SK-N-DZ (cell line): ENCODE results near the gene PLAAT5.
A peak's percentile ranks its signal among the peaks of the same experiment; 100 is the strongest.

Experiments used
- DNase-seq: peaks from one replicate; pipeline ENCODE4 v3.0.0-alpha.2; 2015; ENCODE audit warnings: low spot score

The PLAAT5 gene

DNA sequence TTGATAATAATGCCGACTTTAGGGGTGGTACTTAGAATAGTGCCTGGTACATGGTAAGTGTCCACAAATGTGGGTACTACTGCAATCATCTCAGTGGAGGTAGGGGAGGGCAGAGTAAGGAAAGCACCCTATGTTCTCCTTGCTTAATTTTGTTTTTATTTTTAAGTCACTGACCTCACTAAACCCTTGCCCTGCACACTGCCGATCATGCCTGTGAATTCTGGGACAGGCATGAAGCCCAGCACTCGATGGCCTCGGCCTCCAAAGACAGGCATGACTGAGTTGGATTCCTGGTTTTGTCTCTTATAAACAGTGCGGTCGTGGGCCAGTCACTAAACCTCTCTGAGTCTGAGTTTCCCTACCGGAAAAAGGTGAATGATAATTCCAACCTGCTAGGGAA is 21.8 kb upstream of the PLAAT5 start:
- DNase-seq = no peak

DNA sequence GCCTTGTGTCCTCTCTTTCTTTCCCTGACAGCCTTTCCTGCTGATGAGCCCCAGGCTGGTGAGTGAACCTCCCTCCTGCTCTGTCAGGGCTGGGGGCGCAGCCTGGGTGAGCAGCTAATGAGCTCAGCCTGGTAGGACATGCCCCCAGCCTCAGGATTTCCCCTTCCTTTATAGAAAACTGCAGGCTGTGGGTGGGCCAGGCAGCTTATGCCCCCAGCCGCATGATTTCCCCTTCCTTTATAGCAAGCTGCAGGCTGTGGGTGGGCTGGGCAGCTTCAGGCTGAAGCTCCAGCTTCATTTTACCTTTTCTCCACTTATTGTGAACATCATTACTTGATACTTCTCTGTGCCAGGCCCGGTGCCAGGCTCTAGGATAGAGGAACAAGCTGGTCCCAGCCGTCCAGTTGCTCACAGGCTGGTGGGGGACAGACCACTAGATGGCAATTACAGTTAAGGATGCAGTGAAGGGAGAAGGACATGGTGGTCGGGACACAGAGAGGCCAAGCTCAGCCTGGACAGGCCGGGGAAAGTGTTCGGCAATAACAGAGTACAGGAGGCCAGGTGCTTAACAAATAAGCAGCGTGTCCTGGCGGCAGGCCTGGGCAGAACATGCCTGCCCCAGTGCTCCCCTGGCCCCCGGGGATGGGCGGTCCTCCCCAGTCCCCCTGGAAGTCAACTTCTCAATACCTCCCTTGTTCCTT is 20.2 kb upstream of the PLAAT5 start:
- DNase-seq = no peak

DNA sequence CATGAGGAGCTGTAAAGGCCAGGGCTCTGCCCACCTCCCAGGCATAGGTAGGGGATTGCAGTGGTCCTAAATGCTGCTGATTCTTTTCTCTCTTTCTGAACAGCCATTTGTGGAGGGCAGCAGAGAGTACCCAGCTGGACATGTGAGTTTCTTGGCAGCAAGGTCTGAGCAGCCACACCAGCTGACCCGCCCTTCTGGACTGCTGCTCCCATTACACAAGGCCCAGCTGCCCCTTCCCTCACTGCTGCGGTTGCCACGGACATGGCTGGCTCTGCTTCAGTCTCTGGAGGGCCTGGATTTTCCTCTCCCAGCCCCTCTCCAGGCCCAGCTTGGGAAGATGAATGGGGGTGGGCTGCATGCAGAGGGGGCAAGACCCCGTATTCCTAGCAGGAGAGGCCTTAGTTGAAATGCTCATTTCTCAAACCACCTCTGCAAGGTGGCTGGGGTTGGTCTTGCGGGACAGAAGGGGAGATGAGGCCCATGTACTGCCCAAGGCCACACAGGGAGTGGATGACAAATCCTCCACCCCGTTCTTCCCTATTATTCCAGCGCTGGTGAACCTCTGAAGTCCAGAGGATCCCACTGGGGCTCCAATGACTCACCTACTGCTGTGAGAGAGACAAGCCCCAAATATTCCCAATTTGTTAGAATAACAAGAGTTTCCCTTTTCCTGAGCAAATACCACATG is 19.5 kb upstream of the PLAAT5 start:
- DNase-seq = no peak

DNA sequence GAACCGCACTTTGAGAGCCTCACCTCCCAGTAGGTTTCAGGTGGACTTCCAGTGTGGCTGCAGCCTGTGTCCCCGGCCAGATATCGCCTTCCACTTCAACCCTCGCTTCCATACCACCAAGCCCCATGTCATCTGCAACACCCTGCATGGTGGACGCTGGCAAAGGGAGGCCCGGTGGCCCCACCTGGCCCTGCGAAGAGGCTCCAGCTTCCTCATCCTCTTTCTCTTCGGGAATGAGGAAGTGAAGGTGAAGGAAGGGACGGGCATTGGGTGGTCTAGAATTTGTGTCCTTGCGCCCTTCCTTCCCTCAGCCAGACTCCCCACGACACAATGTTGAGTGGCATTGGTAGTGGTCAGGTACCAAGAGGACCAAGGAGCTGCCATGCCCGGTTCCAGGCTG is 17.8 kb upstream of the PLAAT5 start:
- DNase-seq = no peak

GRCh38 chr11:63508009-63508408 is 17.0 kb upstream of the PLAAT5 start:
- DNase-seq = peak; percentile 7

- DNase-seq = no peak
These were observed 16.5 kb upstream of the PLAAT5 start for GRCh38 chr11:63507511-63507910.

DNA sequence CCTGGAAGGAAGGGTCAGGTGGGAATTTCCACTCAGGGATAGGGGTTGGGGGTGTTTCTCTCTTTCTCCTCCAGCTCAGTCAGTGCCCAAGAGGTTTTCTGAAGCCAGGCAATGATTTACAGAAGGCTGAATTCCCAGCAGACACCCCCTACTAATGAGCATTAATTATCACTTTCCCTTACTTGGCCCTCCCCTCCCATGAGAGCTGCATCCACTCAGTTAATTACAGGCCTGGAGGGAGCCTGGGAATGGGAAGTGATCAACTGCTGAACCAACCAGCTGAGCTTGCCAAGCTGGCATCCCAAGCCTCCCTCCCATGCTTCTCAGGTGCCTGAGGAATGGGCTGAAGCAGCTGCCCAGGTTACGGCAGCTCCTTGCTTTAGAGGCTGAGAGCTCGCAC is 15.9 kb upstream of the PLAAT5 start:
- DNase-seq = no peak

DNA sequence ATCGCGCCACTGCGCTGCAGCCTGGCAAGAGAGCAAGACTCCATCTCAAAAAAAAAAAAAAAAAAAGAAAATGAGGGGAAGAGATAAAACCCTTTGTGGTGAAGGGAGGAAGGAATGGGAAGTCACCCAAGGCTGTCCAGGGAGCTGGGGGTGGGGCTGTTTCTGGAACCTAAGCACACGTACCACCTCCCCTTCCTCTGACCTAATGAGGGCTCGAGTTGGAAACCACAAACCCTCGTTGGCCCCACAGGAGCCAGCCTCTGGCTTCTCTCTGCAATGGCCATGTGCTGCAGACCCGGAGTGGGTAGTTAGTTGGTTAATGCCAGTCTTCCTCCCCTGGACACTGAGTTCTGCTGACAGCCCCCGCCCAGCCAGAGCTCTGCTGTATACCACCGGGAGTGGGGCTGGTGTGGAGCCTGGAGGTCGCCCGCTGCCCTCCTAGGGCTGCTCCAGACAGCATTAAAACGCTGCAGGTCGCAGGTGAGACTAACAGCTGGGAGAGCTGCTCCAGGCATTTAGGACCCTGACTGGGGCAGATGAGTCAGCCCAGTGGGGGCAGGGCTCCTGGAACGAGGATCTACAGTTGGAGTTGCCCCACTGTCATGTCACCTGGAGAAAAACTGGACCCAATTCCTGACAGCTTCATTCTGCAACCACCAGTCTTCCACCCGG is 15.0 kb upstream of the PLAAT5 start, which contains the start of gene LGALS12:
TSS of gene LGALS12 (plus strand) at position 228 of the 672 bp plus-strand sequence. CDS start at position 603, 375 bp downstream.
- DNase-seq = no peak

GRCh38 chr11:63504933-63505586 is 14.1 kb upstream of the PLAAT5 start:
- DNase-seq = no peak

- no peak for DNase-seq
These were observed 13.1 kb upstream of the PLAAT5 start for GRCh38 chr11:63504054-63504453.

DNA sequence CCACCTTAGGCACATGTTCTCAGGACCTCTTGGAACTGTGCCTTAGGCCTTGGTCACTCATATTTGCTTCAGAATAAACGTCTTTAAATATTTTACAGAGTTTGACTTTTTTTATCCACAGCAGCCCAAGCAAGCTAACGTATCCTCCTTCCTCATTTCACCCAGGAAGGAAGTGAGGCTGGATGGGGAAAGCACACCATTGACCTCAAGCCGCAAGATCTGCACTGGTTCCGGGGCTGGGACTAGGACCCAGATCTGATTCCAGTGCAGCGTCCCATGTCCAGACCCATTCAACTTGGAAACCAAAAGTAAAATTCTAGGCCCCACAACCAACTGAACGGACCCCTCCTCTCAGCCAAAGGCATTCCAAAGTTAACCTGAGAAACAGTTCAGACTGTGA is 12.5 kb upstream of the PLAAT5 start:
- no peak for DNase-seq

DNA sequence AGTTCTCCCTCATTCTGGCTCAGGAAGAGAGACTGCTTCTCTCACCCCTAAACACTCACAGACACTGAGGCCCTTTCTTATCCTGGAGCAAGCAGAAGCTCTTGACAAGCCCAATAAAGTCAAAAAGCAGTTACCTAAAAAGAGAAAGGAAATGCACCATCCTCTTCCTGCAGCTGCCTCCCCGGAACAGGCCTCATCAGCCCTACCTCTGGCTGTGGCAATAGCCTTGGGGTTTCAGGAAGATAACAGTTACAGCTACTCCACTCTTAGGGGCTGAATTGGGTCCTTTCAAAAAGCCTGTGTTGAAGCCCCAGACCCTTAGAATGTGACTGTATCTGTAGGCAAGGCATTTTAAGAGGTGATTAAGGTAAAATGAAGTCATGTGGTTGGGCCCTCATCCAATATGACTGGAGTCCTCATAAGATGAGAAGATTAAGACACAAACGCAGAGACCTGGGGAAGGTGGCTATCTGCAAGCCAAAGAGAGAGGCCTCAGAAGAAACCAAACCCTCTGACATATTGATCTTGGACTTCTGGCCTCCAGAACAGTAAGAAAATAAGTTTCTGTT is 11.4 kb upstream of the PLAAT5 start:
- DNase-seq = no peak

DNA sequence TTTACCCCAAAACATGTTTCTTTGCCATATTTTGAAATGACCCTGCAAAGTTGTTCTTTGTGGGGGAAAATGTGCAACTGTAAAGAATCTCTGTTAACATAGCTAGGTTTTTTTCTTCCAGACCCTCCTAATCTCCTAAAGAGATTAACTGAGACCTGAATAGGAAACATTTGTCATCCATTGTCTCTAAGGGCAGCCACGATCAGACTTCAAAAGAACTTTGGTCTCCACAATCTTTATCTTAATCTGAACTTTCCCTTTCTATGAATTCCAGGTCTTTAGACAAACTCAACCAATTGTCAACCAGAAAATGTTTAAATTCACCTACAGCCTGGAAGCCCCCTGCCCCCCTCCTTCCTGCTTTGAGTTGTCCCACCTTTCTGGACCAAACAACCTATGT is 10.3 kb upstream of the PLAAT5 start:
- no peak for DNase-seq

GRCh38 chr11:63499874-63500273 is 8.9 kb upstream of the PLAAT5 start:
- no peak for DNase-seq

GRCh38 chr11:63494975-63495374 is 4.0 kb upstream of the PLAAT5 start:
- no peak for DNase-seq

GRCh38 chr11:63493127-63493526 is 2.2 kb upstream of the PLAAT5 start:
- DNase-seq = no peak

DNA sequence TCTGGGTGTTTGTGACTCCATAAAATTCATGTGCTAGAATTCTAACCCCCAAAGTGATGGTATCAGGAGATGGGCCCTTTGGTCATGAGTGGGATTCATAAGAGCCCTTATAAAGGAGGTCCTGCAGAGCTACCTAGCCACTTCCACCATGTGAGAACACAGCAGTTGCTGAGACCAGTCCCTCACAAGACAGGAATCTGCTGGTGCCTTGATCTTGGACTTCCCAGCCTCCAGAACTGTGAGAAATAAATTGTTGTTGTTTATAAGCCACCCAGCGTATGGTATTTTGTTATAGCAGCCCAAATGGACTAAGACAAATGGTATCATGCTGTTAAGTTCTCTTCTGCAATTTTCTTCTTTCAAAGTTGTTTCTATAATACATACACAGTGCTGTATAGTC is 1.5 kb upstream of the PLAAT5 start:
- DNase-seq = no peak

GRCh38 chr11:63491636-63492372 is 837 bp upstream of the PLAAT5 start:
- no peak for DNase-seq

- DNase-seq = no peak
These were observed 247 bp upstream of the PLAAT5 start for GRCh38 chr11:63491240-63491587.

DNA sequence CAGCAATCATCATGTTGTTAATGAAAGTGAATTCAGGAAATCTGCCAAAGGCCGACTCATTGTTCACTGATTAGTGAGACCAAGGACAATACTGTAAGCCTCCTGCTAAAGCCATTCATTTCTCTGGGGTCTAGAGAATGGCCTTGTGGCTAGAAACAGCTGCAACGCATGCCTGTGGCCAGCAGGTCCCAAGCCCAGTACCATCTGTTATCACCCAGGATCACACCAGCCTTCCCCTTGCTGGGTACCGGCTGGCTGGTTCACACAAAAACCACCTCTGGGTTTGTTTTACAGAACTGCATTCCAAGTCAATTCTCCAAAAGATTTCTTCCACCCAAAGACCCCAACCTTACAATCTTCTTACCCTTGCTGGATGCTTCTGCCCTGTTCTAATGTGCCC is 1.1 kb downstream of the PLAAT5 start:
- no peak for DNase-seq

DNA sequence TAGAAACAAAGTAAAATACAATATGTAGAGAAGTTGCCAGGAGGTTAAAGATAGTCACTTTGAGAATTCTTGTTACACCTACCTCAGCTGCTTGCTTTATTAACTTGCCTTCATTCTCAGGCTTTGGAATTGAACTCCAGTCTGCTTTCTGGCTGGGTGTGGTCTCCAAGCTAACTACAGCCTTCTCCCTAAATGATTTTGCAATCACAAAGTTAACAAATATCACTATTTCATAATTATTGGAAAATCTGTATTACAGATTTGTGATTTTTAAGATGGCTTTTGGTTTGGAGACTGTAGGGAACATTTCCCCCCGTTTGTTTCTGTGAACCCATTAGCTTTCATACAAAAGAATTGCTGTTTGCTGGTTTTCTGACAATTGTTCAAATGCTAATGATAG is 2.2 kb downstream of the PLAAT5 start:
- no peak for DNase-seq
